Endothelial cell of umbilical vein (primary cell): ENCODE results near the gene AP5Z1. TPM values are rescaled to one million over a fixed set of nuclear protein-coding genes. Genes with fewer than 3 reads are reported as not detected.

Source experiments
- BruUV-seq: library from RNA; stranded (reverse); fragments of 400-500 nt; replicated peaks from 2 replicates; lab custom pipeline; 2021; lab: Mats Ljungman, UMichigan
- CTCF ChIA-PET: fragments of 300-600, 350-600 bp; sonication (Branson Sonifier 250); formaldehyde crosslinking; loops from one replicate; lab custom pipeline; 2021; ENCODE audit warnings: antibody characterized with exemption, inconsistent platforms; lab: Charles Lee
- POLR2A ChIA-PET: fragments of 300-600, 350-600 bp; sonication (Branson Sonifier 250); formaldehyde crosslinking; loops from one replicate; lab custom pipeline; 2021; ENCODE audit warnings: antibody characterized with exemption, inconsistent platforms; lab: Charles Lee
- DNase-seq: peaks from one replicate; pipeline ENCODE4 v3.0.0-alpha.2; 2011; ENCODE audit warnings: low read depth, low spot score
- FAIRE-seq: peaks from 2 replicates; lab custom pipeline; 2011; peaks lifted over from hg19 to GRCh38; lab: Jason Lieb, UNC
- H2AFZ ChIP-seq: 2 replicates; pipeline ENCODE4 v1.6.0; 2012; ENCODE audit warnings: low read depth, low read length, control low read depth, inconsistent platforms
- H3K27ac ChIP-seq: 2 replicates; pipeline ENCODE4 v1.5.1; 2011; ENCODE audit warnings: low read depth, mild to moderate bottlenecking, control low read depth, low read length, moderate library complexity; ENCODE audit not compliant: insufficient read depth
- H3K27me3 ChIP-seq, 2 experiments: 2 replicates each; pipeline versions ENCODE4 v1.6.0 to v1.6.1; 2011; ENCODE audit warnings: low read length in 2 of 2, mixed read lengths in 1 of 2; ENCODE audit not compliant: control insufficient read depth in 2 of 2, insufficient read depth in 2 of 2
- H3K36me3 ChIP-seq, 2 experiments: 2 replicates in 1 of 2; 3 replicates in 1 of 2; pipeline ENCODE4 v1.5.1; 2011; ENCODE audit warnings: low read length in 2 of 2, mild to moderate bottlenecking in 1 of 2, moderate library complexity in 1 of 2; ENCODE audit not compliant: control insufficient read depth in 2 of 2, insufficient read depth in 2 of 2; ENCODE audit errors: extremely low read depth in 1 of 2
- H3K4me1 ChIP-seq: 3 replicates; pipeline ENCODE4 v1.5.1; 2011; ENCODE audit warnings: mild to moderate bottlenecking, low read length; ENCODE audit not compliant: control insufficient read depth, insufficient read depth; ENCODE audit errors: extremely low read depth
- H3K4me2 ChIP-seq: 2 replicates; pipeline ENCODE4 v1.6.1; 2011; ENCODE audit warnings: low read length, control low read depth, mixed read lengths; ENCODE audit not compliant: insufficient read depth
- H3K4me3 ChIP-seq, 3 experiments: fragments of 200-600 bp in 1 of 3; sonication (generic), shearing (Covaris generic) in 1 of 3; replicated peaks in 1 of 3; 2 replicates each; pipeline ENCODE4 v1.5.1; 2011 to 2016; ENCODE audit warnings: control low read depth in 3 of 3, low read length in 3 of 3, mild to moderate bottlenecking in 2 of 3, inconsistent platforms in 1 of 3, low read depth in 1 of 3, moderate library complexity in 1 of 3; ENCODE audit not compliant: insufficient read depth in 1 of 3
- H3K79me2 ChIP-seq: 2 replicates; pipeline ENCODE4 v1.6.0; 2012; ENCODE audit warnings: low read length, inconsistent platforms; ENCODE audit not compliant: control insufficient read depth, insufficient read depth
- H3K9ac ChIP-seq: replicated peaks from 2 replicates; pipeline ENCODE3; 2011; ENCODE audit warnings: low read length, control low read depth; ENCODE audit not compliant: insufficient read depth; ENCODE audit errors: extremely low read depth
- H3K9me1 ChIP-seq: replicated peaks from 3 replicates; pipeline ENCODE4 v1.6.0; 2011; ENCODE audit warnings: mild to moderate bottlenecking, low read length; ENCODE audit not compliant: control insufficient read depth, insufficient read depth; ENCODE audit errors: extremely low read depth
- H3K9me3 ChIP-seq: replicated peaks from 2 replicates; pipeline ENCODE4 v1.5.1; 2012; ENCODE audit warnings: low read length, inconsistent platforms; ENCODE audit not compliant: control insufficient read depth, insufficient read depth
- H4K20me1 ChIP-seq: replicated peaks from 2 replicates; pipeline ENCODE3; 2011; ENCODE audit warnings: mild to moderate bottlenecking, low read length; ENCODE audit not compliant: control insufficient read depth, insufficient read depth; ENCODE audit errors: extremely low read depth
- CTCF ChIP-seq, 2 donors: IDR thresholded peaks; 1 replicate in 1 of 2; 2 replicates in 1 of 2; pipeline ENCODE4 v1.5.1; 2011; ENCODE audit warnings: low read length in 2 of 2, mild to moderate bottlenecking in 2 of 2, moderate library complexity in 2 of 2, control low read depth in 1 of 2, inconsistent platforms in 1 of 2, low read depth in 1 of 2; ENCODE audit not compliant: insufficient read depth in 1 of 2; ENCODE audit errors: extremely low read depth in 1 of 2
- EZH2 ChIP-seq: IDR thresholded peaks from 2 replicates; pipeline ENCODE4 v1.6.1; 2012; ENCODE audit warnings: borderline replicate concordance, low read depth, mild to moderate bottlenecking, moderate library complexity, low read length, inconsistent platforms; ENCODE audit not compliant: severe bottlenecking
- FOS ChIP-seq: IDR thresholded peaks from 2 replicates; pipeline ENCODE4 v1.6.1; 2011; ENCODE audit warnings: mild to moderate bottlenecking, low read length, moderate library complexity, borderline replicate concordance; ENCODE audit not compliant: insufficient read depth
- GATA2 ChIP-seq: IDR thresholded peaks from 2 replicates; pipeline ENCODE4 v1.7.0; 2011; ENCODE audit warnings: low read depth, mild to moderate bottlenecking, moderate library complexity, mixed read lengths, low read length; ENCODE audit not compliant: insufficient read length, insufficient read depth
- JUN ChIP-seq: IDR thresholded peaks from 2 replicates; pipeline ENCODE4 v1.6.1; 2011; ENCODE audit warnings: borderline replicate concordance, low read depth; ENCODE audit not compliant: insufficient read length, insufficient read depth
- MAX ChIP-seq: IDR thresholded peaks from 2 replicates; pipeline ENCODE4 v1.6.1; 2011; ENCODE audit not compliant: insufficient read depth, insufficient read length
- MYC ChIP-seq: IDR thresholded peaks from one replicate; pipeline ENCODE4 v1.6.1; 2011; ENCODE audit warnings: mild to moderate bottlenecking, low read depth, low read length
- POLR2A ChIP-seq: IDR thresholded peaks from 2 replicates; pipeline ENCODE4 v1.6.1; 2012; ENCODE audit warnings: low read depth, mild to moderate bottlenecking, control low read depth, low read length
- POLR2AphosphoS5 ChIP-seq: IDR thresholded peaks from 2 replicates; pipeline ENCODE4 v1.6.1; 2012; ENCODE audit warnings: low read depth, mild to moderate bottlenecking, control low read depth, low read length, moderate library complexity; ENCODE audit not compliant: insufficient read depth
- dilution Hi-C: fragments of 300-500 bp; cut with MboI; formaldehyde crosslinking; loops from one replicate; pipeline ENCODE4 v1.15.0; 2019; ENCODE audit warnings: low sequenced_read_pairs; ENCODE audit not compliant: extremely low pct_ligation_motif_present
- intact Hi-C: fragments of 100-400 bp; cut with micrococcal nuclease; formaldehyde crosslinking; loops from one replicate; pipeline ENCODE4 v1.10.0; 2022
- polyA plus RNA-seq, 4 experiments: library from polyadenylated mRNA; depleted of rRNA in 3 of 4; stranded (reverse) in 3 of 4; unstranded in 1 of 4; fragments of >200 nt; gene quantifications; 2 replicates each; pipeline versions ENCODE4 v1.2.1 to v1.2.3, GENCODE V29; 2011 to 2012; ENCODE audit warnings: missing spikeins in 1 of 4
- total RNA-seq: library from RNA; stranded (reverse); gene quantifications from 2 replicates; pipeline ENCODE4 v1.2.3, GENCODE V29; 2021

Gene AP5Z1
- total and polyA plus RNA-seq, 2 donors (not counting 3 experiments of a cell fraction or from before 2014, with no cell fraction given), result 53.7 to 58.9 TPM

GRCh38 chr7:4815609-4816418 is 40.4 kb downstream of the AP5Z1 start:
- POLR2A ChIA-PET, result no interaction called here
- no peak overlapping the region for H3K27ac ChIP-seq
- TF ChIP-seq GATA2 (no peak), MYC (no peak), MAX (no peak), JUN (no peak), POLR2A (no peak), FOS (no peak), EZH2 (no peak), POLR2AphosphoS5 (no peak), CTCF (IDR thresholded peaks at IDR 0.05; ENCODE audit: extremely low read depth in 1 of 2, insufficient read depth in 1 of 2, low read depth in 1 of 2, low read length in 2 of 2) (peak in 1 of 2 donors; percentile 6)
- CTCF ChIA-PET, result interaction anchor here (1.2 to 2.2 kb wide), 3 partner anchors 14 to 18 kb away, joined by 5 to 8 read pairs (median 7); no protein-coding TSS in a partner anchor
- no peaks in the 10 kb centered on the region for H3K79me2 ChIP-seq
- no peaks in the 10 kb centered on the region for H3K4me1 ChIP-seq
- no peaks in the 10 kb centered on the region for H3K36me3 ChIP-seq
- H3K4me3 ChIP-seq, result no peak overlapping the region
- H3K27me3 ChIP-seq, result no peaks in the 10 kb centered on the region
- dilution Hi-C loops, result no loop called here
- H3K4me2 ChIP-seq, result no peak overlapping the region
- DNase-seq (no peak), FAIRE-seq (no peak)
- H3K9me3 ChIP-seq, result no peaks in the 10 kb centered on the region
- intact Hi-C loops, result no loop called here
- no peak overlapping the region for H3K9ac ChIP-seq
- no peak overlapping the region for H2AFZ ChIP-seq
- H4K20me1 ChIP-seq, result no peaks in the 10 kb centered on the region
- BruUV-seq, result no TSS peak
- no peaks in the 10 kb centered on the region for H3K9me1 ChIP-seq
